GM13976 (cell line): ENCODE measurements around the gene MISP.

ENCODE experiments used
- DNase-seq: peaks from one replicate; pipeline ENCODE4 v3.0.0; 2012; ENCODE audit warnings: low spot score
- CTCF ChIP-seq: IDR thresholded peaks from 2 replicates; pipeline ENCODE4 v1.5.1; 2012; ENCODE audit warnings: borderline replicate concordance, mild to moderate bottlenecking; ENCODE audit not compliant: insufficient read depth; ENCODE audit errors: extremely low read depth, missing control alignments, control extremely low read depth
- in situ Hi-C: fragments of 300-500 bp; cut with MboI; formaldehyde crosslinking; loops from one replicate; pipeline ENCODE4 v1.12.0; 2022; ENCODE audit warnings: low sequenced_read_pairs, mixed read lengths, inconsistent platforms; ENCODE audit not compliant: unreplicated experiment

The MISP gene

GRCh38 chr19:804419-805165 lies 53.7 kb downstream of the MISP start:
- TF ChIP-seq CTCF = no peak
- in situ Hi-C loops = no loop called here
- no peak for DNase-seq

DNA sequence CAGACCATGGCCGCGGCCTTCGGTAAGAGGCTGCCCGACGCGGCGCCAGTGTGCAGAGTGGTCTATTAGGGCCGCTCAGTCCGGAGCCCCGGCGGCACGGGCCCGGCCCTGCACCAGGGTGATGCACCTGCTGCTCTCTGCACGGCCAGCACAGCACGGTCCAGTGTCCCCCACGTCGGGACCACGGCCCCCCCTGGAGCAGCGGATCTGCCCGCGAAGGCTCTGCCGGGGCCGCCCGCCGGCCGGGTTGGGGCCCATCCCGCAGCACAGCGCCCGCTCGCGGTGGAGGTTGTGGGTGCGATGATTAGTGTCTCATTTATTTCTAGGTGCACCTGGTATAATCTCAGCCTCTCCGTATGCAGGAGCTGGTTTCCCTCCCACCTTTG lies 54.2 kb downstream of the MISP start:
- in situ Hi-C loops = no loop called here
- no peak for DNase-seq
- no peak for TF ChIP-seq CTCF

DNA sequence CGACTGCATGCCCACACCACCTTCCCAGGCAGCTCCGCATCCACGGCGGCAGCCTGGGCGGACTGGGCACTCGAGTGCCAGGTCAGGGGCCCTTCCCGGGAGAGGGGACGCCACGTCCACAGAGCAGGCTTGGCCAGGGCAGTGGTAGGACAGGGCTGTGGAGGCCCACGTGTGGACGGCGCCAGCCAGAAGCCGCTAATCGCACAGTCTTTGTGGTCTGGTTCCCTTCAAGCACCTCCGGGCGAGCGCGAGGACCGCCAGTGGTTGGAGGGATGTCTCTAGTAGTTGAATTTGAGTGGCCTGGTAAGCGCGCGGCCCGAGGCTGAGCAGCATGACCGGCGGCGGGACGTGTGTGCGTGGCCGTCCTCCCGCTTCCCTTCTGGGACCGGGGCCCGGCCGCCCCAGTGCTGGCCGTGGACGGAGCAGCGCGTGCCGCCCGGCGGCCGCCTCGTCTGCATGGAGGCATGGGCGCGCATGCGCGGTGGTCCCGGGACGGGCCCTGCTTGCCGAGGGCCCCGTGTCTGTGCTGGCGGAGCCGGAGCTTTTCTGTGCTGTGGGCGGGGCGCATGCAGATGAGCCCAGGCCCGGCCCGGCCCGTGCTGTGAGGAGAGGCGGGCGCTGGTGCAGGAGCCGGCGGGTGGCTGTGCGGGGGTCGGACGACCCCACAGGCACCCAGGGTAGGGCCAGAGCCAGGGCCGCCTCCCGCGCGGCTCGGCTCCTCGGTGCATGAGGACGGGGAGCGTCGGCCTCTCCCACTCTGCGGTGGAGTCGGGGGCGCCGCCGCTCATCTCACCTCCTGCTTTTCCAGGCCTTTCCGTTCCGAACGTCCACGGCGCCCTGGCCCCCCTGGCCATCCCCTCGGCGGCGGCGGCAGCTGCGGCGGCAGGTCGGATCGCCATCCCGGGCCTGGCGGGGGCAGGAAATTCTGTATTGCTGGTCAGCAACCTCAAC lies 55.0 kb downstream of the MISP start:
- in situ Hi-C loops = no loop called here
- TF ChIP-seq CTCF = no peak
- no peak for DNase-seq

GRCh38 chr19:806815-807421 lies 56.0 kb downstream of the MISP start:
- in situ Hi-C loops = no loop called here
- TF ChIP-seq CTCF = no peak
- no peak for DNase-seq

GRCh38 chr19:807627-808422 lies 56.9 kb downstream of the MISP start:
- in situ Hi-C loops = no loop called here
- TF ChIP-seq CTCF = no peak
- DNase-seq = no peak

DNA sequence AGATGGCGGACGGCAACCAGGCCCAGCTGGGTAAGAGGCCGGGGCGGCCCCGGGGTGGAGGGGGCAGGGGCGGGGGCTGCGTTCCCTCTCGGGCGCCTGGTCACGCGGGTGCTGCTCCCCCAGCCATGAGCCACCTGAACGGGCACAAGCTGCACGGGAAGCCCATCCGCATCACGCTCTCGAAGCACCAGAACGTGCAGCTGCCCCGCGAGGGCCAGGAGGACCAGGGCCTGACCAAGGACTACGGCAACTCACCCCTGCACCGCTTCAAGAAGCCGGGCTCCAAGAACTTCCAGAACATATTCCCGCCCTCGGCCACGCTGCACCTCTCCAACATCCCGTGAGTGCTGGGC lies 57.5 kb downstream of the MISP start:
- in situ Hi-C loops = no loop called here
- TF ChIP-seq CTCF = no peak
- no peak for DNase-seq
